Inflammatory macrophage treated with lipopolysaccharide for 1 hour (primary cell): ENCODE measurements around the gene TUBB4A.

Experiments used
- DNase-seq, 2 donors: peaks; one replicate each; pipeline ENCODE4 v3.0.0-alpha.2; 2020 to 2022

The TUBB4A gene

DNA sequence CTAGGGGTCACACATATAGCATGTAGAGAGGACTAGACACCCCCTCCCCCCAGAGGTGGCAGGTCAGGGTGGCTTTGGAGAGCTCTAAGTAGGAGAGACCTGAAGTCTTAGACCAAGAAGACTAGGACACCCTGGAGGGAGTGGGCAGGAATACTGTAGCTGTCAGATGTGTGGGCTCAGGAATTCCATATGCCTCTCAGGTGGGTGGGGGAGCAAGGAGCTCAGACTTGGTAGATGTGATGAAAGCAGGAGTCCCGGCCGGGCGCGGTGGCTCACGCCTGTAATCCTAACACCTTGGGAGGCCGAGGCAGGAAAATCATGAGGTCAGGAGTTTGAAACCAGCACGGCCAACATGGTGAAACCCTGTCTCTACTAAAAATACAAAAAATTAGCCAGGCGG is 36.4 kb downstream of the TUBB4A start:
- DNase-seq, result no peak

DNA sequence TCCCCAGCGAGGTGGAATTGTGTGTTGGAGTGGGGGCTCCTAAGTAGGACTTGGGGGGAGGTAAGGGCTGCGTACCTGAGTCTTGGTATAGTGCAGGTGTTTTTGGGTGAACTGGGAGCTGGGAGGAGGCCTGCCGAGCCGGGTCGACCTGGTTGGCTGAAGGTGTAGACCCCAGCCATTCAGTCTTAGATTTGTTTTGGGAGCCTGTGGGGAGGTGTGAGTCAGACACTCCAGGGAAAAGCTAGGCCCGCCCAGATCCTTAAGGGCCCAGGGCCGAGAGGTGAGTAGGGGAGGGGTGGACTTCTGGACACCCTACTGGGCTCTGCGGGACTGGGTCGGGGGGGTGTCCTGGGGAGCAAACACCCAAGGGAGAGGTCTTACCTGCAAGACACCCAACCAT is 37.1 kb downstream of the TUBB4A start:
- no peak for DNase-seq

DNA sequence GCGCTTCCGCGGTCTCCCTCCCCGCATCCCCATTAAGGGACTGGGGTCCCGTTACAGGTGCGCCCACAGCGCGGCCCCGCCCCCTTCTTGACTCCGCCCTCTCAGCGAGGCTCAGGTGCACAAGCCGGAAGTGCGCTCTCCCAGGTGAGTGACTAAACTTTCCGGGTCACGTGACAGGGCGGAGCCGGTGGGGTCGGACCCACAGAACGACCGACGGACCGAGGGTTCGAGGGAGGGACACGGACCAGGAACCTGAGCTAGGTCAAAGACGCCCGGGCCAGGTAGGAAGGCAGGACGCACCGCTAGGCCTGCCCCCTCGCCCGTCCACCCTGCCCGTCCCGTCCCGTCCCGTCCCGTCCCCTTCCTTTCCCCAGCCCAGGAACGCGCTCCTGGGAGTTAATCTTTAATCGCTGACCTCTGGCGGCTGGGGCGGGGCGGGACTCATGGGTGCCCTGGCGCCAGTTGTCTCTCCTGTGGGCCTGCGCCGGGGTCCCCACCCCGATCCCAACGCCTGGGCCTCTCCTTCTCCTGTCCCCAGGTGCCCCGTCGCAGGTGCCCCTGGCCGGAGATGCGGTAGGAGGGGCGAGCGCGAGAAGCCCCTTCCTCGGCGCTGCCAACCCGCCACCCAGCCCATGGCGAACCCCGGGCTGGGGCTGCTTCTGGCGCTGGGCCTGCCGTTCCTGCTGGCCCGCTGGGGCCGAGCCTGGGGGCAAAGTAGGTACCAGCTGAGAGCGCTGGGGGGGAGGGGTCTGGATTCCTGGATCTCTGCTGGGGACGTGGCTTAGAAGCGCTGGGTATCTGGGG is 37.8 kb downstream of the TUBB4A start, which contains the start of gene CRB3:
Gene CRB3, plus strand, starts transcription at position 202 of the 804 bp plus-strand sequence. Its CDS starts 431 bp downstream, at position 633.
- DNase-seq, result no peak

DNA sequence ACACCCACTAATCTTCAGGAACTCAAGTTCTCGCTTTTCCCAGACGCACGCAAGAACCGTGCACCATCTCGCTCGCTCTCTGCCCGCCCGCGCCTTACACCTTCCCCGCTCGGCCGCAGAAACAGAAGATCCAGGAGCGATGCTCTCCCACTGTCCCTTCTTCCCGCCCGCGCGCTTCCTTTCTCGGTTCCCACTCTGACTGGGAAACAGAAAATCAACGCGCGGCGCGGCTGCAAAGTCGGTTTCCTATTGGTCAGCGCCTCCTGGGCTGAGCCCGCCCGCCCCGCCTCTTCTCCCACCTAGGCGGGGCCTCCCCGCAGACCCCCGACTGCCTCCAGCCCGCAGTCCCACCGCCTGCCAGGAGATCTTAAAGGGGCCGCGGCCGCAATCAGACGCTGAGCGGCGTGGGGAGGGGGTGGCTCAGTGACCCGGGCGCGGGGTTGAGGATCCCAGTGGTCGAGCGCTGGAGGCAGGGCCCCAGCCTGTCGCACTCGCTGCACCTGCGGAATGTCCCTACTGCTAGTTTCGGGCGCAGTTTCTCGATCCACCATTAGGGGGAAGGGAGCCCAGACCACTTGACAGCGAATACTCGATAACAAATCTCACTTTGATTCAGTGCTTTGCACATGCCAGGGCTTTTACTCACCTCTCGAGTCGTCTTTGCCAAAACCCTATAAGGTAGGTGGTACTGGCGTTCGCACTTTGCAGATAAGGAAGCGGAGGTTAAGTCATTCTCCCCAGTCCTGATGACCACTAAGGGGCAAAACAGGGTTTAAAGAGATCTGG is 41.8 kb downstream of the TUBB4A start:
- DNase-seq, result peak; percentile 80 to 93

DNA sequence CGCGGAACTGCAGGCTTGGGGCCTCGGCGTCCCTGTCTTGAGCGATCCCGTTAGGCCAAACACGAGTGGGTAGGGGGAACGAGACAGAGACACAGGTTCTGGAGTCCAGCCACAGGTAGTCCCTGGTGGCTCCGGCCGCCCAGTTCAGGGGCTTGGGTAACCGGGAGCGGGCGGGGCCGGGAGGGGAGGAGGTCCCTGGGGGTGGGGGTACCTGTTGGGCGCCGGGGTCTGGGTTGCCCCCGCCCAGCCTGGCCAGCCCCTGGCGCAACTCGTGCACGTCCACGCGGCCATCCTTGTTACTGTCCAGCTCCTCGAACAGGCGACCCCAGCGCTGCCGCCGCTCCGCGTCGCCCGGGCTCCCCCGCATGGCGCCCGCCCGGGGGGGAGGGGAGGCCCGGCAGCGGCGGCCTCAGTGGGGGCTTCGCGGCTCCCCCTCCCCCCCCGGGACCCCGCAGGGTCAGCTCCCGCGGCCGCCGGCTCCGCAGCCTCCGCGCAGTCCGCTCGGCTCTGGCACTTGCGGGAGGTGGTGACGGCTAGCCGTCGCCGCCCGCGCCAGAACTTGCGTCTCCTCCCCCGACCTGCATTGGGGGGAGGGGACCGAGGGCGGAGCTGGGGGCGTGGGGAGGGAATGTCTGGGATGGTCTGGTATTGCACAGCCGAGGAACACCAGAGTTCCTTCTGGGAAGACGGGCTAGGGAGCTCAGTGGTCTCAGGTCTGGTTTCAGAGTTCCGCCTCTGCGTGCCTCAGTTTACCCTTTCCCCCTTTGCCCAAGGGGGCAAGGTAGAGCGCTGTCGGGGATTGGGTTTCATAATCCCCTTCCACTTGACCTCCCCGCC is 42.6 kb downstream of the TUBB4A start, which contains the start of gene SLC25A23:
Gene SLC25A23, minus strand, starts transcription at position 531 of the 837 bp plus-strand sequence. Its CDS starts 164 bp downstream, at position 367.
- DNase-seq, result peak in 1 of 2 donors; percentile 7

DNA sequence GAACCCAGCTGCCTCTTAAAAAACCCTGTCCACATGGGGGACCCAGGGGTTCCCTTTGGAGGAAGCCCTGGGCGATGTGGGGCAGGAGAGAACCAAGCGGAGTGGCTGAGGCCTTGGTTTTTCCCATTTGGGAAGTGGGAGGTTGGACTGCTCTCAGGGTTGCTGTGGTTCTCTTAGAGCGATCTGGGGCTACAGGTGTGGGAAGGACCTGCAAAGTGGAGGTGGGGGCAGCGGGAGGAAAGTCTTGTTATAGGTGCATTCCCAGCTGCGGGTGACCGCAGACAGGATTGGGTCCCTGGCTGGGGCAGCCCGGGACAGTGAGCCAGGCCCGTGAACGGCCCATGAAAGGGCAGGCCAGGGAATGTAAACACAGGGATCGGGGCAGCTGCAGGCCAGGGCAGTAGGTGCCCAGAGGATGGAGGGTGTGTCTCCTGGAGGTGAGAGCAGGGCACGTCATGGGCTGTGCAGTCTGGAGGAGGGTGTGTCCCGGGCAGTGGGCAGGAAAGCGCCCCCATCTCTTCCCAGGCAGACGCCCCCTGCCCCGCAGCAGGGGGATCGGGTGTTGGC is 43.3 kb downstream of the TUBB4A start:
- no peak for DNase-seq

DNA sequence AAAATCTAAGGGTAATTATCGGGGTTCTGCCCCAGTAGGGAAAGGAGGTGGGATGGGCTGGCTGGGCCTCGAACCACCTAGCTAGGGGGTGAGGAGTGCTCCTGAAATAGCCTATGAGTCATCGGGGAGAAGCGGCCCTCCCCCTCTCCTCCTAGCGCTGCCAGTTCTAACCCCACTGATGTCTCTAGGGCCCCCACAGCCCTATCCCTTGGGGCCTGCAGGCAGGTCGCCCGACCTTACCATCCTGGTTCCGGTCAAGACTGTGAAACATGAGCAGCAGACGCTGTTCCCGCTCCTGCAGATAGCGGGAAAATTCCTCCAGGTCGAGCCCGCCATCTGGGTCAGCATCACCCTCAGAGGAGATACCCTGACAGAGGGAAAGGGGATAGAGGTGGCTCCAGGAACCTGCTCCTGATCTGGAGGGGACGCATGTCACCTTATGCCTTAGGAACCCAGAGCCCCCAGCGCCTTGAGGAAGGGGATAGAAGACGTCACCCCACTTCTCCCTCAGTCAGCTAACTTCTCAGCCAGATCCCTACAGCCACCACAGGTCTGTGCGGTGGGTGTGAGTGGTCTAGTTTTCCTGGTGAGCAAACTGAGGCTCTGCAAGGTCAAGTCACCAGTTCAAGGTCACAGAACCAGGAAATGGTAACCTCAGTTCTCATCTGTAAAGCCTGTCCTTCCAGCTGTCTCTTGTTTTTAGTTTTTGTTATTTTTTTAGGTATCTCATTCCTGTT is 44.0 kb downstream of the TUBB4A start:
- DNase-seq, result no peak

DNA sequence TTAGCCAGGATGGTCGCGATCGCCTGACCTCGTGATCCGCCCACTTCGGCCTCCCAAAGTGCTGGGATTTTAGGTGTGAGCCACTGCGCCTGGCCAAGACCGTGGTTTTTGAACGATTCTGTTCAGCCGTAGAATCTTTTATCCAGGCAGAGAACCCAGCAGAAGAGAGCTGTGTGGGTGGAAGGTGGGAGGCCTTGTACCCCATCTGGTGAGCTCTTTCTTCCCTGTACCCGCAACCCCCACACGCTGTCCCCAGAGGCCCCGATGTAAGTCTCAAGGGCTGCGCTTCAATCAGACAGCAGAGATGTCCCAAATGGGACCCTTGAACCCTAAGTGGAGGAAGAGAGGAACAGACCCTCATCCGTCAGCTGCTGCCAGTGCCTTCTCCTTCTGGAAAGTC is 46.2 kb downstream of the TUBB4A start:
- no peak for DNase-seq

DNA sequence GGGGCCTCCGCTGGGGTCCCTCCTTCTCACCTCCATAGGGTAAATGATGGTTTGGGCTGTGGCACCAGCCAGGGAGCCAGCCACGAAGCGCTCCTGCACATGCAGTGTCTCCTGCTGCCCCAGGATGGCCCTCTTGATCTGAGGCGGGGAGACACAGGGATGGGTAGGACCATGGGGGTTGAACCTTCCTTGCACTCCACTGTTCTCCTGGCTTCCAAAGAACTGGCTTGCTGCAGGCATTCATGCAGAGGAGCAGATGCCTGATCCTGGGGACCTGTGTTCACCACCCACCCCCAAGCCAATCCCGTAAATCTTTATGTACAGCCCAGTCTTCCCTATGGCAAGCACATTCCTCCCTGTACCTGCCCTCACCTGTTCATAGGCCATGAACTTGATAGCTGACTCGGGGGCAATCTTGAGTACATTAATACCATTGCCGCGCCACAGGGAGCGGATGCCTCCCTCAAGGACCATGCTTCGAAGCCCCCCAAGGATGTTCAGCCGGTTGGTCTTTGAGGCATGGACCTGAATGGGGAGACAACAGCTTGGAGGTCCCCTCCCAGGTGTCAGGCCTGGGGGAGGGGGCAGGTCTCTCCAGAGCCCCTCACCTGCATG is 48.1 kb downstream of the TUBB4A start:
- no peak for DNase-seq

DNA sequence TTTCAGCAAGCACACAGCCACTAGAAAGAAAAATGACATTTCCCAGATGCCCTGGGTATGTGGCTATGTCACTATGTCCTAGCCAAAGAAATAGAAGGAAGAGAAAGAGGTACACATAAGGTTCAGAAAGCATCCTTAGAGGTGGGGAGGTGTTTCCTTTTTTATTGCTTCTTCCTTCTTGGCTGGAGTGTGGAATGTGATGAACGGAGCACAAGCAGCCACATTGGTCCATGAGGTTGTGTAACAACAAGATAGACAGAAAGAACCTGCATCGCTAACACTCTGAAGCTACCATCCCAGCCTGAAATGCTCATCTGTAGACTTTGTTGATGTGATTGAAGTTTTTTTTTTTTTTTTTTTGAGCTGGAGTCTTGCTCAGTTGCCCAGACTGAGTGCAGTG is 49.2 kb downstream of the TUBB4A start:
- DNase-seq, result no peak

DNA sequence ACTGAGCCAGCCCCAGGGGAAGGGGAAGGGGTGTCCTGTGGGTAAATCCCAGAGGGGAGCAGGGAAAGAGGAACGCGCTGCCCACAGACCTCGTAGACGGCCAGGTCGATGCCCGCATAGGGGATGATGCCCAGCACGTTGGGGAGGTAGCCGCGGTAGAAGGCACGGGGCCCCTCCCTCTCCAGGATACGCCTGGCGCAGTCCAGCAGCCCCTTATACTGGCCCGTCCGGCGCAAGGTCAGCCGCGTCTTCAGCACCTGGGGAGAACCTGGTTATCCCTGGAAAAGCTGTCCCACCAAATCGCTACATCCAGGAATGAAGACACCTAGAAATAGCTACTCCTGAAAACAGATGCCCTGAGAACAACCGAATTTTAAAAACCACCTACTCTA is 49.9 kb downstream of the TUBB4A start:
- DNase-seq, result no peak

DNA sequence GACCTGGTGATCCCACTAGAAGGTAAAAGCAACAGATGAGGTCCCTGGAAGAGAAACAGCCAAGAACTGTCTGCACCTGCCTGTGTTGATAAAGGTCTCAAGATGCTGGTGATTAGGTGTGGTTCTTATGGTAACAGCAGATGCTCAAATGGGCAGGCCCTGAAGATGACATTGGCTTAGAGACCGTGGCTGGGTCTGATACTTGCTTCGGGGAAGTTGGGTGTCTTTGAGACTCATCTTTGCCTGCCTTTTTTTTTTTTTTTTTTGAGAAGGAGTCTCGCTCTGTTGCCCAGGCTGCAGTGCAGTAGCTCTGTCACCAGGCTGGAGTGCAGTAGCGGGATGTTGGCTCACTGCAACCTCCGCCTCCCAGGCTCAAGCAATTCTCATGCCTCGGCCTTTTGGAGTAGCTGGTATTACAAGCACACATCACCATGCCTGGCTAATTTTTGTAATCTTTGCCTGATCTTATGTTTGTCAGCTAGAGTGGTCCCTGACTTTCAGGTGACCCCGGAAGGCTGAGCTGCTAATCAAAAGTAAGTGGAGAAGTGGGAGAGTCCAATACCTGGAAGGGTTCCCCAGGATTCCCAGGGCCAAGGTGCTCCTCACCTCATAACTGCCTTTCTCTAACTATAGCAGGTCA is 50.4 kb downstream of the TUBB4A start:
- DNase-seq, result no peak

DNA sequence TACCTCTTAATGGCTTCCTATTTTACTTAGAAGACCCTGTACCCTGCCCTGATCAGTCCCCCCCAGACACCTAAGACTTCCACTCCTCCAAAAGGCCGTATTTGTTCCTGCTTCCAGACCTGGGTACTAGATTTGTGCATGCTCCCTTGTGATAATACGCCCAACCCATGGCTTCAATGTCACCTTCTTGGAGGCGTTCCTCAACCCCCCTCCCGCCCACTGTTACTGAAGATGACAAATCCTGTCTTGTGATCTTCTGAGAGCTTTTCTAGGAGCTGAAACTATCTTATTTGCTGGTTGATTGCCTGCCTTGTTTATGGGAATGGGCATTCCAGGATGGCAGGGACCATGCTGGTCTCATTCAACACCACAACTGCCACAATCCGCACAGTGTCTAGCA is 51.9 kb downstream of the TUBB4A start:
- DNase-seq, result peak; percentile 13 to 48

DNA sequence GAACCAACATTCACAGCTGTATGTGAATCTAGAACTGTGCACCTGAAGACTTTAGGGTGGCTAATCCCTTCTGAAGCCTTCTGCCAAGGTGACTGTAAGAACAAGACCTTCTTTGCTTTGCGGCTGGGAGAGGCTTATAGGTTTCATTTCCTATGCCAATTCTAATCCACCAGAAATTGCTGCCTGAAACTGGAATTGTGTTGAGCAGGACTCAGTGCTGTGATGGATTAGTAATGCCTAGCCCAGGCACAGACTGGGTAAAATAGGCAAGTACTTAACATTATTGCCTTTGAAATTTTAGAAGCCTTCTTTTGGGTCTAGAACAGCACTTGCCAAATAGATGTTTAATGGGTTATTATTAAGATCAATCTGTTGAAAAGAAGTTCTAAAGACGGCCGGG is 54.1 kb downstream of the TUBB4A start:
- no peak for DNase-seq

DNA sequence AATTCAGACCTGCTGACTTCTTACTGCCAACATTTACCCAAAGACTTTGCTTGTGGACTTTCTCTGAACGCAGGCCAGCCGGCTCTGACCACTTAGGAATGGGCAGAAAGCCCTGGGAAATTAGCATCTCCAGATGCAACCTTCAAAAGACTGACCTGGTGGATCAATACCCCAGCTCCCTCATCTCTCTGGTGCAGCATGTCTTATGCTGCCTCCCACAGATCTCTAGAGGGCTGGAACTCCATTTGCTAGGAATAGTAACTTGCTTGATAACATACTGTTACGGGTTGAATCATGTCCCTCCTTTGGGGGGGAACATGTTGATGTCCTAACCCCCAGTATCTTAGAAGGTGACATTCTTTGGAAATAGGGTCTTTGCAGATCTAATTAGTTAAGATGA is 55.7 kb downstream of the TUBB4A start:
- DNase-seq, result no peak
